ENCODE measurements around the gene AMOTL2.

Gene AMOTL2

GRCh38 chr3:134337071-134337482 lies 37.2 kb downstream of the AMOTL2 start:
- H3K4me3 ChIP-seq (ENCODE audit: insufficient read depth, low read depth, low read length, poor library complexity, severe bottlenecking), result no peak overlapping the region
- no peaks in the 10 kb centered on the region for H3K9me3 ChIP-seq (ENCODE audit: control insufficient read depth, low read length)
- H3K4me1 ChIP-seq (ENCODE audit: control insufficient read depth, insufficient read depth, low read length, poor library complexity, severe bottlenecking), result no peaks in the 10 kb centered on the region
- no peak for DNase-seq
- no peaks in the 10 kb centered on the region for H3K36me3 ChIP-seq (ENCODE audit: control insufficient read depth, insufficient read depth, low read length)
- H3K27me3 ChIP-seq (replicated peaks; ENCODE audit: control insufficient read depth, insufficient read depth, low read length, poor library complexity, severe bottlenecking), result no peaks in the 10 kb centered on the region
- H3K27ac ChIP-seq (ENCODE audit: insufficient read depth, low read length, poor library complexity, severe bottlenecking), result no peak overlapping the region

GRCh38 chr3:134336587-134336986 lies 37.7 kb downstream of the AMOTL2 start:
- H3K4me3 ChIP-seq (ENCODE audit: insufficient read depth, low read depth, low read length, poor library complexity, severe bottlenecking), result no peak overlapping the region
- H3K27me3 ChIP-seq (replicated peaks; ENCODE audit: control insufficient read depth, insufficient read depth, low read length, poor library complexity, severe bottlenecking), result no peaks in the 10 kb centered on the region
- H3K27ac ChIP-seq (ENCODE audit: insufficient read depth, low read length, poor library complexity, severe bottlenecking), result no peak overlapping the region
- DNase-seq, result no peak
- H3K9me3 ChIP-seq (ENCODE audit: control insufficient read depth, low read length), result no peaks in the 10 kb centered on the region
- no peaks in the 10 kb centered on the region for H3K4me1 ChIP-seq (ENCODE audit: control insufficient read depth, insufficient read depth, low read length, poor library complexity, severe bottlenecking)
- no peaks in the 10 kb centered on the region for H3K36me3 ChIP-seq (ENCODE audit: control insufficient read depth, insufficient read depth, low read length)

- DNase-seq, result no peak
- H3K36me3 ChIP-seq (ENCODE audit: control insufficient read depth, insufficient read depth, low read length), result no peaks in the 10 kb centered on the region
- no peak overlapping the region for H3K4me3 ChIP-seq (ENCODE audit: insufficient read depth, low read depth, low read length, poor library complexity, severe bottlenecking)
- H3K27me3 ChIP-seq (replicated peaks; ENCODE audit: control insufficient read depth, insufficient read depth, low read length, poor library complexity, severe bottlenecking), result no peaks in the 10 kb centered on the region
- no peaks in the 10 kb centered on the region for H3K4me1 ChIP-seq (ENCODE audit: control insufficient read depth, insufficient read depth, low read length, poor library complexity, severe bottlenecking)
- H3K9me3 ChIP-seq (ENCODE audit: control insufficient read depth, low read length), result no peaks in the 10 kb centered on the region
- no peak overlapping the region for H3K27ac ChIP-seq (ENCODE audit: insufficient read depth, low read length, poor library complexity, severe bottlenecking)
Measured at GRCh38 chr3:134334901-134335280, 39.4 kb downstream of the AMOTL2 start.

GRCh38 chr3:134334231-134334900 lies 39.9 kb downstream of the AMOTL2 start:
- Histone ChIP-seq H3K27ac (ENCODE audit: insufficient read depth, low read length, poor library complexity, severe bottlenecking) (no peak overlapping the region), H3K4me1 (ENCODE audit: control insufficient read depth, insufficient read depth, low read length, poor library complexity, severe bottlenecking) (no peaks in the 10 kb centered on the region)
- no peak for DNase-seq

GRCh38 chr3:134333522-134334181 lies 40.6 kb downstream of the AMOTL2 start:
- Histone ChIP-seq H3K36me3 (ENCODE audit: control insufficient read depth, insufficient read depth, low read length) (no peaks in the 10 kb centered on the region), H3K4me3 (ENCODE audit: insufficient read depth, low read depth, low read length, poor library complexity, severe bottlenecking) (no peak overlapping the region), H3K4me1 (ENCODE audit: control insufficient read depth, insufficient read depth, low read length, poor library complexity, severe bottlenecking) (no peaks in the 10 kb centered on the region), H3K27me3 (replicated peaks; ENCODE audit: control insufficient read depth, insufficient read depth, low read length, poor library complexity, severe bottlenecking) (no peaks in the 10 kb centered on the region), H3K27ac (ENCODE audit: insufficient read depth, low read length, poor library complexity, severe bottlenecking) (no peak overlapping the region), H3K9me3 (ENCODE audit: control insufficient read depth, low read length) (no peaks in the 10 kb centered on the region)
- DNase-seq, result no peak

More at GRCh38 chr3:134334231-134334900, 39.9 kb downstream of the AMOTL2 start:
- no peak overlapping the region for H3K4me3 ChIP-seq (ENCODE audit: insufficient read depth, low read depth, low read length, poor library complexity, severe bottlenecking)
- H3K36me3 ChIP-seq (ENCODE audit: control insufficient read depth, insufficient read depth, low read length), result no peaks in the 10 kb centered on the region
- H3K9me3 ChIP-seq (ENCODE audit: control insufficient read depth, low read length), result no peaks in the 10 kb centered on the region
- H3K27me3 ChIP-seq (replicated peaks; ENCODE audit: control insufficient read depth, insufficient read depth, low read length, poor library complexity, severe bottlenecking), result no peaks in the 10 kb centered on the region

GRCh38 chr3:134332344-134332743 lies 41.9 kb downstream of the AMOTL2 start:
- Histone ChIP-seq H3K27ac (ENCODE audit: insufficient read depth, low read length, poor library complexity, severe bottlenecking) (no peak overlapping the region), H3K36me3 (ENCODE audit: control insufficient read depth, insufficient read depth, low read length) (no peaks in the 10 kb centered on the region), H3K4me1 (ENCODE audit: control insufficient read depth, insufficient read depth, low read length, poor library complexity, severe bottlenecking) (no peaks in the 10 kb centered on the region), H3K9me3 (ENCODE audit: control insufficient read depth, low read length) (no peaks in the 10 kb centered on the region), H3K4me3 (ENCODE audit: insufficient read depth, low read depth, low read length, poor library complexity, severe bottlenecking) (no peak overlapping the region), H3K27me3 (replicated peaks; ENCODE audit: control insufficient read depth, insufficient read depth, low read length, poor library complexity, severe bottlenecking) (no peaks in the 10 kb centered on the region)
- DNase-seq, result no peak

- Histone ChIP-seq H3K36me3 (ENCODE audit: control insufficient read depth, insufficient read depth, low read length) (no peaks in the 10 kb centered on the region), H3K9me3 (ENCODE audit: control insufficient read depth, low read length) (no peaks in the 10 kb centered on the region), H3K4me1 (ENCODE audit: control insufficient read depth, insufficient read depth, low read length, poor library complexity, severe bottlenecking) (no peaks in the 10 kb centered on the region), H3K4me3 (ENCODE audit: insufficient read depth, low read depth, low read length, poor library complexity, severe bottlenecking) (no peak overlapping the region), H3K27me3 (replicated peaks; ENCODE audit: control insufficient read depth, insufficient read depth, low read length, poor library complexity, severe bottlenecking) (no peaks in the 10 kb centered on the region), H3K27ac (ENCODE audit: insufficient read depth, low read length, poor library complexity, severe bottlenecking) (no peak overlapping the region)
- no peak for DNase-seq
Measured at GRCh38 chr3:134331811-134332199, 42.4 kb downstream of the AMOTL2 start.

- H3K4me1 ChIP-seq (ENCODE audit: control insufficient read depth, insufficient read depth, low read length, poor library complexity, severe bottlenecking), result no peaks in the 10 kb centered on the region
- no peak for DNase-seq
Measured at GRCh38 chr3:134330883-134331810, 43.1 kb downstream of the AMOTL2 start.

GRCh38 chr3:134328846-134329245 lies 45.4 kb downstream of the AMOTL2 start:
- Histone ChIP-seq H3K36me3 (ENCODE audit: control insufficient read depth, insufficient read depth, low read length) (no peaks in the 10 kb centered on the region), H3K4me3 (ENCODE audit: insufficient read depth, low read depth, low read length, poor library complexity, severe bottlenecking) (no peak overlapping the region), H3K9me3 (ENCODE audit: control insufficient read depth, low read length) (no peaks in the 10 kb centered on the region), H3K4me1 (ENCODE audit: control insufficient read depth, insufficient read depth, low read length, poor library complexity, severe bottlenecking) (no peaks in the 10 kb centered on the region), H3K27me3 (replicated peaks; ENCODE audit: control insufficient read depth, insufficient read depth, low read length, poor library complexity, severe bottlenecking) (no peaks in the 10 kb centered on the region), H3K27ac (ENCODE audit: insufficient read depth, low read length, poor library complexity, severe bottlenecking) (no peak overlapping the region)
- no peak for DNase-seq

More at GRCh38 chr3:134330883-134331810, 43.1 kb downstream of the AMOTL2 start:
- no peak overlapping the region for H3K27ac ChIP-seq (ENCODE audit: insufficient read depth, low read length, poor library complexity, severe bottlenecking)
- H3K9me3 ChIP-seq (ENCODE audit: control insufficient read depth, low read length), result no peaks in the 10 kb centered on the region
- no peak overlapping the region for H3K4me3 ChIP-seq (ENCODE audit: insufficient read depth, low read depth, low read length, poor library complexity, severe bottlenecking)
- no peaks in the 10 kb centered on the region for H3K36me3 ChIP-seq (ENCODE audit: control insufficient read depth, insufficient read depth, low read length)
- H3K27me3 ChIP-seq (replicated peaks; ENCODE audit: control insufficient read depth, insufficient read depth, low read length, poor library complexity, severe bottlenecking), result no peaks in the 10 kb centered on the region

Measured in effector memory CD4-positive, alpha-beta T cell (primary cell).